Measurements from ENCODE around the gene ELAPOR2.
A peak's percentile ranks its signal among the peaks of the same experiment; 100 is the strongest.

Gene ELAPOR2

DNA sequence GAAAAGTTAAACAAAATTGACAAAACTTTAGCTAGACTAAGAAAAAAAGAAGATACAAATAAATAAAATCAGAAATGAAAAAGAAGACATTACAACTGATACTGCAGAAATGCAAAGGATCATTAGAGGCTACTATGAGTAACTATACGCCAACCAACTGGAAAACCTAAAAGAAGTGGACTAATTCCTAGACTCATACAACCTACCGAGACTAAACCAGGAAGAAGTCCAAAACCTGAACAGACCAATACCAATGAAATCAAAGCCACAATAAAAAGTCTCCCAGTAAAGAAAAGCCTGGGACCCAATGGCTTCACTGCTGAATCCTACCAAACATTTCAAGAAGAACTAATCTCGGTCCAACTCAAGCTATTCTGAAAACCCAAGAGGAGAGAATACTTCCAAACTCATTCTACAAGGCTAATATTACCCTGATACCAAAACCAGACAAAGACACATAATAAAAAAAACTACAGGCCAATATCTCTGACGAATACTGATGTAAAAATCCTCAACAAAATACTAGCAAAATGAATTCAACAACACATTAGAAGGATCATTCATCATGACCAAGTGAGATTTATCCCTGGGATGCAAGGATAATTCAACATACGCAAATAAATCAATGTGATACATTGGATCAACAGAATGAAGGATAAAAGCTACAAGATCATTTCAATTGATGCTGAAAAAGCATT lies 20.3 kb downstream of the ELAPOR2 start:
- H3K27ac ChIP-seq = peak overlapping the region; percentile 83

DNA sequence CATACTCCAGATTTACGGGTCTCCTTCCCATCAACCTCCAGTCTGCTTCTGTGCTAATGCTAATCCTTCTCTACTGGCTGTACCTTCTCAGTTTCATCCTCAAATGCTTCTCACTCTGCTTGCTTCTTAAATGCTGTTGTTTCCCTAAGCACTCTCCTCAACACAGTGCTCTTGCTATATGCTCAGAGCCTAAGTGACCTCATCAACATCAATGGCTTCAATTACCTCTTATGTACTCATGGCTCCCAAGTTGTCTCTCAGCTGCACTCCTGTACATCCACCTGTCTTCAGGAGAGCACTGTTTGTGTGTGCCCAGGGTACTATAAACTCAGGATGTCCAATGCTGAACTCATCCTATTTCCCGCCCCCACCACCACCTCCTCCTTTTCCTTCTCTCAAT lies 22.5 kb downstream of the ELAPOR2 start:
- TF ChIP-seq ZFX (IDR thresholded peaks at IDR 0.05) = no peak
- TF ChIP-seq, protein P1, sequence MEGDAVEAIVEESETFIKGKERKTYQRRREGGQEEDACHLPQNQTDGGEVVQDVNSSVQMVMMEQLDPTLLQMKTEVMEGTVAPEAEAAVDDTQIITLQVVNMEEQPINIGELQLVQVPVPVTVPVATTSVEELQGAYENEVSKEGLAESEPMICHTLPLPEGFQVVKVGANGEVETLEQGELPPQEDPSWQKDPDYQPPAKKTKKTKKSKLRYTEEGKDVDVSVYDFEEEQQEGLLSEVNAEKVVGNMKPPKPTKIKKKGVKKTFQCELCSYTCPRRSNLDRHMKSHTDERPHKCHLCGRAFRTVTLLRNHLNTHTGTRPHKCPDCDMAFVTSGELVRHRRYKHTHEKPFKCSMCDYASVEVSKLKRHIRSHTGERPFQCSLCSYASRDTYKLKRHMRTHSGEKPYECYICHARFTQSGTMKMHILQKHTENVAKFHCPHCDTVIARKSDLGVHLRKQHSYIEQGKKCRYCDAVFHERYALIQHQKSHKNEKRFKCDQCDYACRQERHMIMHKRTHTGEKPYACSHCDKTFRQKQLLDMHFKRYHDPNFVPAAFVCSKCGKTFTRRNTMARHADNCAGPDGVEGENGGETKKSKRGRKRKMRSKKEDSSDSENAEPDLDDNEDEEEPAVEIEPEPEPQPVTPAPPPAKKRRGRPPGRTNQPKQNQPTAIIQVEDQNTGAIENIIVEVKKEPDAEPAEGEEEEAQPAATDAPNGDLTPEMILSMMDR (conservative IDR thresholded peaks at IDR 0.05) = no peak

More for the DNA sequence above, 20.3 kb downstream of the ELAPOR2 start:
- no peak for TF ChIP-seq ZFX (IDR thresholded peaks at IDR 0.05)
- TF ChIP-seq, protein P1 (conservative IDR thresholded peaks at IDR 0.05) = no peak

DNA sequence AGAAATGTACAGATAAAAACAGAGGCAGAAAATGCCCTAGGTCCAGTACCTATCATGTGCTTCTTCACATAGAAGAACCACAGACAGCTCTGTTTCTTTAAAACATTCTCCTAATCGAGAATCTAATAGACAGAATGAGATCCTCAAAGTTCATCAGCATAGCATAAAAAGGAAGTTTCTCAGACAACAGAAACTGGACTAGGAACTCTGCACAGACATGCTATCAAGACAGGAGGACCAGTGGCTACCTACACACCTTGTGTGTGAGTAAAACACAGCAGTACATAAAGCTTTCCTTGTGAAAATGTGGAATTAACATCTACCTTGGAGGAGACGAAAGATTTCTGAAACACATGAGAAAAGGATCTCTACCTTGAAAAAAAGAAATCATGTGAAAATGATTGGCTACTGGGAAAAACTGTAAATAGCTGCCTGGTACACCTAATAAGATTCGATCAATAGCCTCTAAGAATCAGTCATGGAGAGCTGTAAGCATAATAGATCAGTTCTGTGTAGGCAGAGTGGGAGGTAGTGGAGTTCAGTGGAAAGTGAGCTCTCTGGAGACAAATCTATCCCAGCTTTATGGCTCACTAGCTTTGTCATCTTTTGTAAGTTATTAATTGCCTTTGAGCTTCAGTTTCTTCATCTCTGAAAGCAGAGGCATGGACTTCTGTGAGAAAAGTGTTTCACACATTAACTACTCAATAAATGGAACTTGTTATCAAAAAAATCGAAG lies 26.7 kb downstream of the ELAPOR2 start:
- TF ChIP-seq, protein P1 (conservative IDR thresholded peaks at IDR 0.05) = no peak
- no peak for TF ChIP-seq ZFX (IDR thresholded peaks at IDR 0.05)
- no peak overlapping the region for H3K27ac ChIP-seq

More for the DNA sequence above, 22.5 kb downstream of the ELAPOR2 start:
- H3K27ac ChIP-seq = no peak overlapping the region

DNA sequence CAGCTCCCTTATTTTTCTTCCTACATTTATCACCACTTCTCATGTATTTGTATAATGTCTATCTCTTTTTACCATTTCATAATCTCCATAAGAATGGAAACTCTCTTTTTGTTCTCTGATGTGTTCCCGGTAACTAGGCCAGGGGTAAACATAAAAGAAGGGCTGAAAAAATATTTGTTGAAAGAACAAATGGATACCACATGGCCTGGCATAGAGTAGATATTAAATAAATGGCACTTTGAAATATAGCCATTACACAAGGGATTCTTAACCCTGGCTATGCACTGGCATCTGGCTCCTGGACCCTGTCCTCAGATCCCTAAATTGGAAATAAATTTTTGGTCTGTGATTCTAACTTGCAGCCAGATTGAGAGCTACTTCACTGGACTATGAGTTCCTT lies 30.4 kb downstream of the ELAPOR2 start:
- no peak overlapping the region for H3K27ac ChIP-seq
- TF ChIP-seq ZFX (IDR thresholded peaks at IDR 0.05) = no peak
- TF ChIP-seq, protein P1 (conservative IDR thresholded peaks at IDR 0.05) = no peak

DNA sequence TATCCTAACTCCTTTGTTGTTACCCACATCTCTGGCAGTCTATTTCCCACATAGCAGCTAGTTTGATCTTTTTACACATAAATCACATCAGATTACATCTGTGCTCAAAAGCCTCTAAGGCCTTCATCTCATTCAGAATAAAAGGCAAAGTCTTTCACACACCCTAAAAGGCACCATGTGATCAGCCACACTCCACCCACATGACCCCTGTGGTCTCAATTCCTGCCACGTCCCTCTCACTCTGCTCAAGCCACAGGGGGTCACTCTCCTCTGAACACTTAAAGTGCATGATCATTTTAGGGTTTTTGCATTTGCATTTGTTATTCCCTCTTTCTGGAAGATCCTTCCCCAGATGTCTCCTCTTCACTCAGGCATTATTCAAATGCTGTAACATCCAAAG lies 30.8 kb downstream of the ELAPOR2 start:
- TF ChIP-seq ZFX (IDR thresholded peaks at IDR 0.05) = 0 out of 2 replicates have a peak, but pooled peaks have one; percentile 10
- TF ChIP-seq, protein P1 (conservative IDR thresholded peaks at IDR 0.05) = no peak
- no peak overlapping the region for H3K27ac ChIP-seq

DNA sequence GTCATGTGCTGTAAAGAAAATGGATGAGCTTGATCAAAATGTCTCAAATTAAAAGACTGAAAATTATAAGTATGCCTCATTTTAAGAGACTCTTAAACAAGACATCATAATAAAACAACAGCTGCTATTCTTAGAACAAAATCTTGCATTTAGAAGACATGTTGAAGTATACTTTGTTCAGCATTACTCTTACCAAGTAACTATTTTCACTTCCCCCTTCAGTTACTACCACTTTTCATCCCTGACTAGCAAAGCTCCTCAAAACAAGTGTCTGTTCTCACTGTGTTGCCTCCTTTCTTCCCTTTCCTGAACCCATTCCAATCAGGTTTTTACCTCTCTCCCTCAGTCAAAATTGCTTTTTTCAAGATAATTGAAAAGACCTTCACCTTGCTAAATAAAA lies 31.6 kb downstream of the ELAPOR2 start:
- no peak overlapping the region for H3K27ac ChIP-seq
- TF ChIP-seq, protein P1 (conservative IDR thresholded peaks at IDR 0.05) = no peak
- no peak for TF ChIP-seq ZFX (IDR thresholded peaks at IDR 0.05)

DNA sequence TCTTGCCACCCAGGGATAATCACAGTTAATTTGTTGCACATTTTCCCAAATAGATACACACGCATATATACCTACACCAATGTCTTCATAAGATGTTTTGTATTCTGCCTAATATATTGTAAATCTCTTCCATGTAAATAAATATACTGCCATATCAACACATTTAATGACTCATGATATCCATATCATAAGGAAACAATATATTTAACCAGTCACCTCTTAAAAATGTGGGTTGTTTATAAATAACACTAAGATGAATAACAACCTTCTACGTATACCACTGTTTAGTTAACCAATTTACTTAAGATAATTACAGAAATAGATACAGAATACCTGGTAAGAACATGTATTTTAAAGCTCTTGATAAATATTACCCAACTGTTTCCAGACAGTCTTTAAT lies 38.2 kb downstream of the ELAPOR2 start:
- H3K27ac ChIP-seq = no peak overlapping the region
- TF ChIP-seq, protein P1 (conservative IDR thresholded peaks at IDR 0.05) = no peak
- no peak for TF ChIP-seq ZFX (IDR thresholded peaks at IDR 0.05)
